Heart left ventricle (tissue), 16 donors: Measurements from ENCODE around the gene TRPC5OS. TPM values are rescaled to one million over a fixed set of nuclear protein-coding genes. Genes with fewer than 3 reads are reported as not detected.

Source experiments
- ATAC-seq, 4 donors: fragments of 200-7000 bp; cut with Tn5 transposase; one replicate each; pipeline ENCODE4 v1.9.1; 2020 to 2022; ENCODE audit warnings: moderate library complexity in 4 of 4, mild to moderate bottlenecking in 3 of 4, moderate number of reproducible peaks in 1 of 4
- DNase-seq, 5 donors: peaks; one replicate each; pipeline ENCODE4 v3.0.0-alpha.2; 2020
- H3K27ac ChIP-seq, 12 donors: fragments of 200-600 bp; sonication (generic) in 4 of 12; one replicate each; pipeline versions ENCODE4 v1.5.0 to v1.8.0; 2016 to 2022; ENCODE audit warnings: mild to moderate bottlenecking in 2 of 12
- H3K27me3 ChIP-seq, 9 donors: fragments of 200-600 bp; sonication (generic) in 2 of 9; one replicate each; pipeline versions ENCODE4 v1.5.1 to v1.8.0; 2016 to 2022; ENCODE audit warnings: mild to moderate bottlenecking in 3 of 9
- H3K36me3 ChIP-seq, 9 donors: fragments of 200-600 bp; sonication (generic) in 2 of 9; one replicate each; pipeline versions ENCODE4 v1.5.0 to v1.8.0; 2018 to 2022; ENCODE audit warnings: mild to moderate bottlenecking in 2 of 9
- H3K4me1 ChIP-seq, 12 donors: fragments of 200-600 bp; sonication (generic) in 4 of 12; one replicate each; pipeline versions ENCODE4 v1.5.0 to v1.8.0; 2016 to 2022; ENCODE audit warnings: mild to moderate bottlenecking in 3 of 12
- H3K4me3 ChIP-seq, 12 donors: fragments of 200-600 bp; sonication (generic) in 4 of 12; one replicate each; pipeline versions ENCODE4 v1.5.0 to v1.8.0; 2017 to 2022; ENCODE audit warnings: mild to moderate bottlenecking in 9 of 12, moderate library complexity in 4 of 12
- H3K9me3 ChIP-seq, 12 donors: fragments of 200-600 bp; sonication (generic) in 4 of 12; one replicate each; pipeline versions ENCODE4 v1.5.0 to v1.8.0; 2016 to 2022; ENCODE audit warnings: mild to moderate bottlenecking in 1 of 12
- POLR2A ChIP-seq, 2 donors: fragments of 450-650 bp; IDR thresholded peaks; one replicate each; pipeline ENCODE4 v1.6.1; 2017; ENCODE audit warnings: antibody characterized with exemption in 2 of 2, mild to moderate bottlenecking in 2 of 2, moderate library complexity in 2 of 2
- WGBS, 4 donors: extraction: QIAGEN DNeasy Blood & Tissue Kit in 2 of 4; methylation state at CpG; one replicate each; pipeline versions ENCODE4 v1.1.5 to v1.1.7; 2013 to 2018; 5-methylcytosine and 5-hydroxymethylcytosine counted together
- intact Hi-C, 10 donors: fragments of 100-400 bp; cut with DNase I; formaldehyde crosslinking; loops; one replicate each; pipeline versions ENCODE4 v1.11.1 to v1.14.2; 2022
- polyA plus RNA-seq, 2 donors: library from polyadenylated mRNA; stranded (reverse); fragments of 200-250 nt; gene quantifications; one replicate each; pipeline ENCODE4 v1.2.3, GENCODE V29; 2013
- total RNA-seq, 9 donors: library from RNA; depleted of rRNA in 2 of 9; stranded (reverse); fragments of >200 nt in 2 of 9; fragmentation: NEBNext Ultra II Directional in 3 of 9; extraction: Animal tissue kit (Norgen Biotek cat#: 25700) in 3 of 9; gene quantifications; one replicate each; pipeline versions ENCODE4 v1.1.0 to v1.2.4, GENCODE V29; 2016 to 2023
- TF ChIP-seq, protein P1 (sequence below), 12 donors: fragments of 200-600 bp; sonication (generic) in 4 of 12; IDR thresholded peaks; one replicate each; pipeline versions ENCODE4 v1.5.0 to v1.8.0; 2018 to 2022; ENCODE audit warnings: antibody characterized with exemption in 12 of 12, mild to moderate bottlenecking in 5 of 12
- donor health status: ischemic (EF 13 %, LVEDD 7.1; RV severe dilation, severe dysfunction).
- donor health status: healthy with polysubstance abuse.
- donor health status: DM: no; HTN: yes; CAD: no.
- donor health status: DM: no; HTN: no; CAD: no.
- donor health status: ischemic (EF 25% LVEDD 6.9; RV normal size, moderate dysfunction).
- donor health status: ischemic (EF 25% LVEDD 5.7; RV mildly dilated, moderate dysfunction).
- donor health status: healthy.
- donor health status: DM: yes; HTN: yes; CAD: no.
- donor health status: ischemic (EF 35%, LVEDD 5.7; RV mildly dilated, moderate dysfunction).
- donor health status: nonischemic (EF 11% LVEDD 7.7; RV severe dilation, severe dysfunction).
- donor health status: DM: yes; HTN: yes; CAD: no.
- donor health status: PGD.
- donor health status: ischemic (EF 29% LVEDD 5.4; RV normal size, mild dysfunction).
- donor health status: nonischemic (EF 23%, LVEDD 6.1; RV moderate dilation, normal function).

Gene TRPC5OS
- total and polyA plus RNA-seq, 11 donors = not detected

DNA sequence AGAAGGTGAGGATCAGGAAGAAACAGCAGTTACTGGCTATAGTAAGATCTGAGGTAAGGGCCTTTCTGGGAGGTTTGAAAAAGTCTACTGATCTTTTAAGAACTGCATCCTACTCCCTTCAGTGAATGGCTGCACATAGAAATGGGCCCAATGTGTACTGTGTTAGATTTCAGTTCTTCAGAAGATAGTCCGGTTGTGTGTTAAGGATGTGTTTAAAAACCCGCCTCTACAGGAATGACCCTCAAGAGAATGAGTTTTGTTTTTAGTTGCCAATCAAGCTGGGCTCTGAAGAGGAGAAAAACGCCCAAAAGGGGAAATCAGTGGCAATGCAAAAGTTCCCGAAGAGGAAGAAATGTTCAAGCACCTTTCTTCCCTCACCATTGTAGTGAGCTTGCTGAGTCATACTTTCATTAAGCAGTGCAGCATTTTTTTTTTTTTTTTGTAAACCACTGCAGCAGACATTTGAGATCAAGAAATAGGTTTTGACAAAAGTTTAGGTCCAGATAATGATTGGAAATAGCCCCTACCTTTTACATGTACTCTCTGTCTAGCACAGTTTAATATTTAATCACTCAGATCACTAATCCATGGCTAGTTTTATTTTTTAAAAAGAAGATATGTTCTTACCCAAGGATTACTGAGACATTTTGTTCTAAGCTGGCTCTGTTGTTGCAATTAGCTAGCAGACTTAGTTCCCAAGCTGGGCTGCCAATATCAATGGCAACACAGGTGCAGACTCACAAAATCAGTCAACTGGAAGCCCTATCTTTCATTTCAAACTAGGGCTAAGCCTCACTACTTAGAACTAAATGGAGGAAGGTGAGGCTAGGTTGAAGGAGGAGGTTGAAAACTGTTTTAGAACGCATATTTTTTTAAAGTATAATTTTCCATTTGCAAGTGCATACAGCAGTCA lies 7.0 kb upstream of the TRPC5OS start:
- ATAC-seq = no peak
- 41 to 45% (median 42%) methylated on average over 5 of the region's 5 CpGs for WGBS, 4 donors
- H3K27ac ChIP-seq = no peak overlapping the region

DNA sequence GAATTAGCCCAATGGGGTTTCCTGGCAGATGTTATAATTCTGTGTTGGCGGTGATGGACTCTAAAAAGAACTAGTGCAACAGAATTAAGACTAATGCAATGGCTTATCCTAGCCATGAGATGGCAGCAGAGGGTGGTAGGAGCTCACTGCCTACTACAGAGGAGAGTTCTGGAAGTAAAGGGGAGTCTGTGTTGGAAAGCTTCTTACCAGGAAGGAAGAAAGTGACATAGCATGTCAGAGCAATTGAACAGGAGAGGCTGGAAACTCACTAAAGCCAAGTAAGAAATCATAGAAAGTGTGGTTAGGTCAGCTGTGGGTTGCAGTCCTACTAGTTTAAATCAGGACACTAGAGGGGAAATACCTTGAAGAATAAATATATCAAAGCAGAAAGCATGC lies 6.3 kb upstream of the TRPC5OS start:
- H3K4me1 ChIP-seq = peaks cover 0 to 7% (median 0%) of the 10 kb centered on the region in 12 donors
- WGBS, 4 donors = 4 to 24% (median 11%) methylated on average over 1 of the region's 1 CpG
- DNase-seq (peak in 2 of 5 donors; percentile 9 to 16), ATAC-seq (peak in 3 of 4 donors; percentile 68 to 86 (median 82))
- H3K9me3 ChIP-seq = no peaks in the 10 kb centered on the region
- TF ChIP-seq, protein P1, sequence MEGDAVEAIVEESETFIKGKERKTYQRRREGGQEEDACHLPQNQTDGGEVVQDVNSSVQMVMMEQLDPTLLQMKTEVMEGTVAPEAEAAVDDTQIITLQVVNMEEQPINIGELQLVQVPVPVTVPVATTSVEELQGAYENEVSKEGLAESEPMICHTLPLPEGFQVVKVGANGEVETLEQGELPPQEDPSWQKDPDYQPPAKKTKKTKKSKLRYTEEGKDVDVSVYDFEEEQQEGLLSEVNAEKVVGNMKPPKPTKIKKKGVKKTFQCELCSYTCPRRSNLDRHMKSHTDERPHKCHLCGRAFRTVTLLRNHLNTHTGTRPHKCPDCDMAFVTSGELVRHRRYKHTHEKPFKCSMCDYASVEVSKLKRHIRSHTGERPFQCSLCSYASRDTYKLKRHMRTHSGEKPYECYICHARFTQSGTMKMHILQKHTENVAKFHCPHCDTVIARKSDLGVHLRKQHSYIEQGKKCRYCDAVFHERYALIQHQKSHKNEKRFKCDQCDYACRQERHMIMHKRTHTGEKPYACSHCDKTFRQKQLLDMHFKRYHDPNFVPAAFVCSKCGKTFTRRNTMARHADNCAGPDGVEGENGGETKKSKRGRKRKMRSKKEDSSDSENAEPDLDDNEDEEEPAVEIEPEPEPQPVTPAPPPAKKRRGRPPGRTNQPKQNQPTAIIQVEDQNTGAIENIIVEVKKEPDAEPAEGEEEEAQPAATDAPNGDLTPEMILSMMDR (IDR thresholded peaks at IDR 0.05) = peak; percentile 35 to 76 (median 62)
- no peak for TF ChIP-seq POLR2A (IDR thresholded peaks at IDR 0.05)
- H3K27ac ChIP-seq = no peak overlapping the region
- H3K36me3 ChIP-seq = no peaks in the 10 kb centered on the region
- no peak overlapping the region for H3K4me3 ChIP-seq
- H3K27me3 ChIP-seq = peaks cover 0 to 47% (median 0%) of the 10 kb centered on the region in 9 donors
- intact Hi-C loops = loop anchor here in 8 of 10 donors (1.0 to 10.0 kb wide), 9 partner anchors 173 to 775 kb away; no protein-coding TSS in a partner anchor

More for the DNA sequence above, 7.0 kb upstream of the TRPC5OS start:
- Histone ChIP-seq H3K36me3 (no peaks in the 10 kb centered on the region), H3K4me1 (peaks cover 0 to 7% (median 0%) of the 10 kb centered on the region in 12 donors), H3K27me3 (peaks cover 0 to 50% (median 0%) of the 10 kb centered on the region in 9 donors), H3K4me3 (no peak overlapping the region), H3K9me3 (no peaks in the 10 kb centered on the region)
- DNase-seq = no peak
- intact Hi-C loops = loop anchor here in 6 of 10 donors (1.0 to 10.0 kb wide), 6 partner anchors 276 to 773 kb away; no protein-coding TSS in a partner anchor
- TF ChIP-seq, protein P1 (IDR thresholded peaks at IDR 0.05) = no peak
- TF ChIP-seq POLR2A (IDR thresholded peaks at IDR 0.05) = no peak

DNA sequence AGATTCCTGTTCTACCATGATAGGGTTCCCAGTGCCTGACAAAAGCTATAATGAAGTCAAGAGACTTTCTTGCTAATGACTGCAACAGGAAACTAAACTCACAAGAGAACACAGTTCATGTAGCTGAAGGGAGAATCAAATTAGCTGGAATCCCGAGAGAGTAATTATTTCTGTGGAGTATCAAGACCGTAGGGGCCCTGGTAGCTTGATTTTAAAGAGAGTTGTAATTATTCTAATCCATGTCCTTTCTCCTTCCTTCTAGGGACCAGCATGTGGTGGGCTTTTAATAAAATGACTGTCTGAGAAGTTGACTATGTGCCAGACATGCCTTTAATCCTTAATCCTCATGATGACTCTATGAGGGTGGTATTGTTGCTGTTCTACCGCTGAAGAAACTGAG lies 1.7 kb upstream of the TRPC5OS start:
- H3K4me3 ChIP-seq = no peak overlapping the region
- no peaks in the 10 kb centered on the region for H3K9me3 ChIP-seq
- WGBS, 4 donors = 68 to 83% (median 77%) methylated on average over 3 of the region's 3 CpGs
- ATAC-seq (no peak), DNase-seq (no peak)
- peaks cover 0 to 40% (median 0%) of the 10 kb centered on the region in 9 donors for H3K27me3 ChIP-seq
- H3K36me3 ChIP-seq = no peaks in the 10 kb centered on the region
- intact Hi-C loops = loop anchor here in 4 of 10 donors (5.0 to 10.0 kb wide), 6 partner anchors 168 to 771 kb away; no protein-coding TSS in a partner anchor
- no peak overlapping the region for H3K27ac ChIP-seq
- TF ChIP-seq POLR2A (IDR thresholded peaks at IDR 0.05) = no peak
- TF ChIP-seq, protein P1 (IDR thresholded peaks at IDR 0.05) = no peak
- H3K4me1 ChIP-seq = peaks cover 0 to 5% (median 0%) of the 10 kb centered on the region in 12 donors

DNA sequence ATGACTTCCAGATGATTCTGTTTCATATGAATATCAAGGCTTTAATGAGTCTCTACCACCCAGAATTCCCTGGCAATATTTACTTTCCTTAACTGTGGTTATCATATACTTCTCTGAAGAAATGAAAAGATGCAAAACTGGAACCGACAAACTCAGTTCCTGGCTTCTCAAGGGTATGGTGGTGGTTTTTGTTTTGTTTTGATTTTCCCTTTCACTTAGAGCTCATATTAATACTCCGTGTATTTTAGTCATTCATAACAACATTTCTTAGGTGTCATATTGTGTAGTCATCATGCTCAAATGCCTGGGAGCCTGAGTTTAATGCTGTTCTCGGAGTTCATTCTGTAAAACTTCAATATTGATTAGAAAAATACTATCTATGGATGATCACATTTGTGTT lies 665 bp downstream of the TRPC5OS start:
- Histone ChIP-seq H3K27me3 (peaks cover 0 to 28% (median 0%) of the 10 kb centered on the region in 9 donors), H3K36me3 (no peaks in the 10 kb centered on the region), H3K4me1 (no peaks in the 10 kb centered on the region), H3K4me3 (no peak overlapping the region), H3K9me3 (no peaks in the 10 kb centered on the region), H3K27ac (no peak overlapping the region)
- WGBS, 4 donors = 67 to 87% (median 76%) methylated on average over 3 of the region's 3 CpGs
- TF ChIP-seq, protein P1 (IDR thresholded peaks at IDR 0.05) = no peak
- TF ChIP-seq POLR2A (IDR thresholded peaks at IDR 0.05) = no peak
- ATAC-seq (no peak), DNase-seq (no peak)
- intact Hi-C loops = loop anchor here in 3 of 10 donors (10.0 kb wide), 4 partner anchors 168 to 768 kb away; no protein-coding TSS in a partner anchor
